HG03066 (cell line): ENCODE measurements around the gene XIAP.

Experiments
- ATAC-seq: cut with Tn5 transposase; IDR thresholded peaks from one replicate; pipeline ENCODE4 v1.9.1; 2021; ENCODE audit warnings: low read depth; ENCODE audit not compliant: unreplicated experiment

Gene XIAP

GRCh38 chrX:123949846-123950245, 90.0 kb downstream of the XIAP start:
- ATAC-seq: no peak

- no peak for ATAC-seq
Observed at GRCh38 chrX:123959281-123960063, 99.6 kb downstream of the XIAP start.

- ATAC-seq: no peak
Observed at GRCh38 chrX:123960956-123961267, 101.1 kb downstream of the XIAP start.

- ATAC-seq: no peak
Observed at GRCh38 chrX:123961268-123962005, 101.6 kb downstream of the XIAP start, which contains the start of gene STAG2. TSS of gene STAG2 (plus strand) at chrX:123961706. CDS start at chrX:124022628, 60,922 bp downstream.

GRCh38 chrX:123962006-123962467, 102.2 kb downstream of the XIAP start:
- ATAC-seq: no peak

GRCh38 chrX:123962794-123963373, 103.0 kb downstream of the XIAP start:
- peak; percentile 50 for ATAC-seq
